Central memory CD8-positive, alpha-beta T cell (primary cell): ENCODE data around the gene LRP1B.

Source experiments
- ATAC-seq: fragments of 150-1000 bp; cut with Tn5 transposase; replicated peaks from 2 replicates; pipeline ENCODE4 v1.10.0; 2022; ENCODE audit warnings: mild to moderate bottlenecking, moderate FRiP score, moderate number of reproducible peaks; ENCODE audit not compliant: poor library complexity, severe bottlenecking; ENCODE audit errors: extremely low read depth
- DNase-seq, 2 donors: peaks; one replicate each; pipeline ENCODE4 v3.0.0; 2021; ENCODE audit warnings: low spot score in 2 of 2
- H3K27ac Mint-ChIP-seq: one replicate; pipeline ENCODE4 v1.8.0; 2022; ENCODE audit warnings: low read depth, mild to moderate bottlenecking, moderate library complexity, mixed read lengths
- H3K27me3 Mint-ChIP-seq: one replicate; pipeline ENCODE4 v1.8.0; 2022; ENCODE audit warnings: mixed read lengths
- H3K36me3 Mint-ChIP-seq: one replicate; pipeline ENCODE4 v1.8.0; 2022; ENCODE audit warnings: mild to moderate bottlenecking, moderate library complexity, mixed read lengths; ENCODE audit not compliant: insufficient read depth
- H3K4me1 Mint-ChIP-seq: one replicate; pipeline ENCODE4 v1.8.0; 2022; ENCODE audit warnings: mixed read lengths
- H3K4me3 Mint-ChIP-seq: one replicate; pipeline ENCODE4 v1.8.0; 2022; ENCODE audit warnings: mild to moderate bottlenecking, moderate library complexity, mixed read lengths
- H3K9me3 Mint-ChIP-seq: one replicate; pipeline ENCODE4 v1.8.0; 2022; ENCODE audit warnings: mixed read lengths

The LRP1B gene

GRCh38 chr2:141331127-141331526, 799.7 kb downstream of the LRP1B start:
- Mint-ChIP-seq H3K9me3 (peaks cover 12% of the 10 kb centered on the region), H3K27me3 (no peaks in the 10 kb centered on the region), H3K4me1 (no peaks in the 10 kb centered on the region), H3K27ac (no peak overlapping the region), H3K4me3 (no peak overlapping the region), H3K36me3 (no peaks in the 10 kb centered on the region)
- ATAC-seq (no peak), DNase-seq (no peak)

DNA sequence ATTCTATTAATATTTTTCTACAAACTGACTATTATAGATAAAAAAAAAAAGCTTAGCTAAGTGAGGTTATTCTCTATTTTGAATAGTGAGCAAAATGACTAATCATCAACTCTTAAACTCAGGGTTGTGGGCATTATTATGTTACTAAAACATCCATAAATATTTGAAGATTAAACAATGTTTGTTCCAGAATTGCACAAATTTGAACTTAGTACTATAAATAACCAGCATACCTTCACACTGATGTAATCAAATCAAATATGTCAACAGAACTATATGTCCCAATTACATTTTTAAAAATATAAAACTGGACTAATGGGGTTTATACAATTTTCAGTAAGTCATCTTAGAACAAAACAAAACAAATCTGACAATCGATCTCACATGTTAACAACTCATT, 800.9 kb downstream of the LRP1B start:
- Mint-ChIP-seq H3K4me3 (no peak overlapping the region), H3K4me1 (no peaks in the 10 kb centered on the region), H3K27me3 (no peaks in the 10 kb centered on the region), H3K36me3 (no peaks in the 10 kb centered on the region), H3K9me3 (peaks cover 7% of the 10 kb centered on the region), H3K27ac (no peak overlapping the region)
- ATAC-seq (no peak), DNase-seq (no peak)

GRCh38 chr2:141323571-141323970, 807.2 kb downstream of the LRP1B start:
- Mint-ChIP-seq H3K27ac (no peak overlapping the region), H3K4me1 (no peaks in the 10 kb centered on the region), H3K36me3 (no peaks in the 10 kb centered on the region), H3K27me3 (no peaks in the 10 kb centered on the region), H3K4me3 (no peak overlapping the region), H3K9me3 (peaks cover 19% of the 10 kb centered on the region)
- ATAC-seq (no peak), DNase-seq (no peak)

DNA sequence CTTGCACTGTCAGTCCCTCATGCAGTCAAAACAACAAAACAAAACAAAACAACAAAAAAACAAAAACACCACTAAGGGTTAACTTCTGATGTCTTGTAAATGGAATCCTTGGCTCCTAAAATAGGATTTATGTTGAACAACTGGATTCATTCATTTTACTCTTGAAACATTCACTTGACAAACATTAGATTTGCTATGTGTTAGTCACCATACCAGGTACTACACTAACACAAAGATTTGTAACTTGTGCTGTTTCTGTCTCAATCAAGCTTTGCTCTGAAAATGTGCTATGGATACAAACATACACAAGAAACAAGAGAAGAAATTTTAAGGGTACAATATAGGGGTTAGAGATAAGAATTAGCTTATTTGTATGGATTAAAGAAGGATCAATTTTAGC, 812.8 kb downstream of the LRP1B start:
- Mint-ChIP-seq H3K9me3 (peaks cover 13% of the 10 kb centered on the region), H3K4me1 (no peaks in the 10 kb centered on the region), H3K27me3 (no peaks in the 10 kb centered on the region), H3K4me3 (no peak overlapping the region), H3K27ac (no peak overlapping the region), H3K36me3 (no peaks in the 10 kb centered on the region)
- DNase-seq (no peak), ATAC-seq (no peak)

GRCh38 chr2:141316606-141317005, 814.2 kb downstream of the LRP1B start:
- no peak for ATAC-seq
- Mint-ChIP-seq H3K27me3 (no peaks in the 10 kb centered on the region), H3K36me3 (no peaks in the 10 kb centered on the region), H3K4me1 (no peaks in the 10 kb centered on the region), H3K27ac (no peak overlapping the region), H3K4me3 (no peak overlapping the region), H3K9me3 (peaks cover 6% of the 10 kb centered on the region)
- no peak for DNase-seq

DNA sequence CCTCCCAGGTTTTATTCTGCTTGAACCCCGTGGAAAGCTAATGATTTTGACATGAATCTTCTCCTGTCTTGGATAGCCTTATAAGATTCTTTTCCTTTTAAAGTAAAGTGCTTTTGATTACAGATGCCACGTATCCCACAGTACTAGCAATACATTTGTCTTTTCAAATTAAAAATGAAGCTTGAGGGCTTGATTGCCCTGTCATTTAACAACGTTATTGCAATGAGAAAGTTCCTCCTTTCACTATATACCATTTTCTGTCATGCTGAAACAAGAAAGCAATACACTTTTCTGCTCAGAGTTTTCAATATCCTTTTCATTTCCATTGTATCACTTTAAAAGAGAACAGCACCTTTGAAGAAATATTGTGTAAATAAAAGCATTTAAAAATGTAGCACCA, 814.7 kb downstream of the LRP1B start:
- DNase-seq (no peak), ATAC-seq (no peak)
- Mint-ChIP-seq H3K36me3 (no peaks in the 10 kb centered on the region), H3K27me3 (no peaks in the 10 kb centered on the region), H3K4me3 (no peak overlapping the region), H3K4me1 (no peaks in the 10 kb centered on the region), H3K27ac (no peak overlapping the region), H3K9me3 (peaks cover 6% of the 10 kb centered on the region)

GRCh38 chr2:141313972-141314371, 816.8 kb downstream of the LRP1B start:
- H3K27me3 Mint-ChIP-seq, result no peaks in the 10 kb centered on the region
- peaks cover 12% of the 10 kb centered on the region for H3K9me3 Mint-ChIP-seq
- H3K4me3 Mint-ChIP-seq, result no peak overlapping the region
- no peaks in the 10 kb centered on the region for H3K36me3 Mint-ChIP-seq
- no peak overlapping the region for H3K27ac Mint-ChIP-seq
- no peak for DNase-seq
- H3K4me1 Mint-ChIP-seq, result no peaks in the 10 kb centered on the region
- no peak for ATAC-seq

GRCh38 chr2:141311430-141311829, 819.4 kb downstream of the LRP1B start:
- ATAC-seq (no peak), DNase-seq (no peak)
- H3K27ac Mint-ChIP-seq, result no peak overlapping the region
- no peaks in the 10 kb centered on the region for H3K27me3 Mint-ChIP-seq
- H3K4me3 Mint-ChIP-seq, result no peak overlapping the region
- H3K9me3 Mint-ChIP-seq, result peaks cover 8% of the 10 kb centered on the region
- H3K36me3 Mint-ChIP-seq, result no peaks in the 10 kb centered on the region
- H3K4me1 Mint-ChIP-seq, result no peaks in the 10 kb centered on the region

GRCh38 chr2:141306368-141306767, 824.4 kb downstream of the LRP1B start:
- Mint-ChIP-seq H3K27ac (no peak overlapping the region), H3K4me1 (no peaks in the 10 kb centered on the region), H3K9me3 (peaks cover 21% of the 10 kb centered on the region), H3K36me3 (no peaks in the 10 kb centered on the region), H3K27me3 (no peaks in the 10 kb centered on the region), H3K4me3 (no peak overlapping the region)
- DNase-seq, result no peak
- ATAC-seq, result no peak

- Mint-ChIP-seq H3K4me3 (no peak overlapping the region), H3K9me3 (peaks cover 20% of the 10 kb centered on the region), H3K4me1 (no peaks in the 10 kb centered on the region), H3K36me3 (no peaks in the 10 kb centered on the region), H3K27me3 (no peaks in the 10 kb centered on the region), H3K27ac (no peak overlapping the region)
- DNase-seq (no peak), ATAC-seq (no peak)
Observed at GRCh38 chr2:141301551-141301950, 829.3 kb downstream of the LRP1B start.

DNA sequence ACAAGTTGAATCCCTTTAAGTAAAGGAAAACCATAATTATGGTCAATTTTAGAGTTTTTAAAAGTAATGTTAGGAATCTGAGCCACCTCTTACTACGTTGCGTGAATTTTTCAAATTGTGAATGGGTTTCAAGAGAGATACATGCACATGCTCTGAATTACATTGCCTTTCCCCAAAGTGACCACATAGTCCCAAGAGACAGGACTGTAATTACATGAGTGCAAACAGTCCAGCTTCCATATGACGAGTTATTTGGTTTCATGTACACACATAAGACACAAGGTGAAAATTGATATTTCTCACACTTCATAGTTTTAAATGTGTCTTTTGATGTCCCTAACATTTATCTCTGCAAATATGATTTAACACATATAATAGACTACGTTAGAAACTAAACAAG, 850.8 kb downstream of the LRP1B start:
- no peak for DNase-seq
- ATAC-seq, result no peak
- no peaks in the 10 kb centered on the region for H3K36me3 Mint-ChIP-seq
- H3K27ac Mint-ChIP-seq, result no peak overlapping the region
- H3K4me1 Mint-ChIP-seq, result no peaks in the 10 kb centered on the region
- H3K9me3 Mint-ChIP-seq, result peaks cover 23% of the 10 kb centered on the region
- no peaks in the 10 kb centered on the region for H3K27me3 Mint-ChIP-seq
- H3K4me3 Mint-ChIP-seq, result no peak overlapping the region

GRCh38 chr2:141271346-141271745, 859.5 kb downstream of the LRP1B start:
- no peak overlapping the region for H3K4me3 Mint-ChIP-seq
- no peak for DNase-seq
- H3K4me1 Mint-ChIP-seq, result no peaks in the 10 kb centered on the region
- ATAC-seq, result no peak
- H3K27ac Mint-ChIP-seq, result no peak overlapping the region
- peaks cover 37% of the 10 kb centered on the region for H3K9me3 Mint-ChIP-seq
- no peaks in the 10 kb centered on the region for H3K36me3 Mint-ChIP-seq
- no peaks in the 10 kb centered on the region for H3K27me3 Mint-ChIP-seq

DNA sequence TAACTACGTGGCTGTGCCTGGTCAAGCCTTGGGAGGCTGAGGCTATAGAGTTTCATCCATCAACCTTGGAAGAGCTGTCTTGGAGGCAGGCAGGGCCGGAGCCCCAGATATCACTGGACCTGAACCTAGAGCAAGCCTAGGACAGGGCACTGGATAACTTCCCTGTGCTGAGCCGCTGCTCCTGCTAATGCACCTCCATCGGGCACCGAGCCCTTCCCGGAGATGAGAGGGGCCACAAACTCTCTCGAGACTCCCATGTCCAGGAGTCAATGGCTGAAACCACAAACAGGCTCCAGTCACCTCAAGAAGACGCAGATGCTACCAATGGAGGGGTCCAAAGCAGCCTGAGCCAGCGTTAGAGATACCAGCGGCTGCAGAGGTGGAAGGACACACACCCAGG, 866.0 kb downstream of the LRP1B start:
- no peak overlapping the region for H3K4me3 Mint-ChIP-seq
- H3K4me1 Mint-ChIP-seq, result no peaks in the 10 kb centered on the region
- H3K27me3 Mint-ChIP-seq, result no peaks in the 10 kb centered on the region
- no peak overlapping the region for H3K27ac Mint-ChIP-seq
- DNase-seq (no peak), ATAC-seq (no peak)
- peaks cover 27% of the 10 kb centered on the region for H3K9me3 Mint-ChIP-seq
- H3K36me3 Mint-ChIP-seq, result no peaks in the 10 kb centered on the region

- H3K4me3 Mint-ChIP-seq, result no peak overlapping the region
- no peaks in the 10 kb centered on the region for H3K27me3 Mint-ChIP-seq
- H3K4me1 Mint-ChIP-seq, result no peaks in the 10 kb centered on the region
- peaks cover 12% of the 10 kb centered on the region for H3K9me3 Mint-ChIP-seq
- H3K36me3 Mint-ChIP-seq, result no peaks in the 10 kb centered on the region
- no peak for DNase-seq
- ATAC-seq, result no peak
- no peak overlapping the region for H3K27ac Mint-ChIP-seq
Observed at GRCh38 chr2:141260911-141261310, 869.9 kb downstream of the LRP1B start.
